ENCODE measurements around the gene HLA-DRB1.

DNA sequence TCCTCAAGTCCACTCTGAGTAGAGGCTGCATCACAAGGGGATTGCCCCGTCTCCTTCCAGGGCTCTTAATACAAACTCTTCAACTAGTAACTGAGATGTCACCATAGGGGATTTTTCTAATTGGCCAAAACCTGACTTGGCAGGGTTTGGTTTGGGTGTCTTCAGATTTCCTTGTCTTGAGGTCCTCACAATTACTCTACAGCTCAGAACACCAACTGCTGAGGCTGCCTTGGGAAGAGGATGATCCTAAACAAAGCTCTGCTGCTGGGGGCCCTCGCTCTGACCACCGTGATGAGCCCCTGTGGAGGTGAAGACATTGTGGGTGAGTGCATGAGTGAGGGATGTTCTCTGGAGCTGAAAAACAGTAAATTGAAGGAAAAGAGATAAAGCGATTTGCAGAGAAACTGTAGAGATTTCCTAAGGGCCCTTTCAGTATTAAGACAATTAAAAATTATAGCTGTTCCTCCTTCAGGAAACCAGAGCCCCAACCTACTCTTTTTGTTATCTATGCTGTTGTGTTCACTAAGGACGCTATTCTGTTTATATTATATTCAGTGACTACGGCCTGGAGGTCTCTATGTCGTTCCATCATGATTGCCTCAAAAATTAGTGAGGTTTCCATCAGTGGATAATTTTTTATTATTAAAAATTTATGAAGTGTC lies 47.7 kb upstream of the HLA-DRB1 start, which contains the start of gene HLA-DQA1:
- TF ChIP-seq, protein P1, sequence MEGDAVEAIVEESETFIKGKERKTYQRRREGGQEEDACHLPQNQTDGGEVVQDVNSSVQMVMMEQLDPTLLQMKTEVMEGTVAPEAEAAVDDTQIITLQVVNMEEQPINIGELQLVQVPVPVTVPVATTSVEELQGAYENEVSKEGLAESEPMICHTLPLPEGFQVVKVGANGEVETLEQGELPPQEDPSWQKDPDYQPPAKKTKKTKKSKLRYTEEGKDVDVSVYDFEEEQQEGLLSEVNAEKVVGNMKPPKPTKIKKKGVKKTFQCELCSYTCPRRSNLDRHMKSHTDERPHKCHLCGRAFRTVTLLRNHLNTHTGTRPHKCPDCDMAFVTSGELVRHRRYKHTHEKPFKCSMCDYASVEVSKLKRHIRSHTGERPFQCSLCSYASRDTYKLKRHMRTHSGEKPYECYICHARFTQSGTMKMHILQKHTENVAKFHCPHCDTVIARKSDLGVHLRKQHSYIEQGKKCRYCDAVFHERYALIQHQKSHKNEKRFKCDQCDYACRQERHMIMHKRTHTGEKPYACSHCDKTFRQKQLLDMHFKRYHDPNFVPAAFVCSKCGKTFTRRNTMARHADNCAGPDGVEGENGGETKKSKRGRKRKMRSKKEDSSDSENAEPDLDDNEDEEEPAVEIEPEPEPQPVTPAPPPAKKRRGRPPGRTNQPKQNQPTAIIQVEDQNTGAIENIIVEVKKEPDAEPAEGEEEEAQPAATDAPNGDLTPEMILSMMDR (IDR thresholded peaks at IDR 0.05): no peak
- no peak for TF ChIP-seq EZH2phosphoT487 (IDR thresholded peaks at IDR 0.05)

Measured in neural progenitor cell (in vitro differentiated cells).